ENCODE measurements around the gene CSNK2A2. TPM values are rescaled to one million over a fixed set of nuclear protein-coding genes. Genes with fewer than 3 reads are reported as not detected.

Gene CSNK2A2
- total and polyA plus RNA-seq, 2 of the 8 experiments (the other 6 are each of a cell fraction or from before 2014, with no cell fraction given): 37.9 to 128 TPM

- TF ChIP-seq USF2 (IDR thresholded peaks at IDR 0.05; ENCODE audit: low read length) (no peak), CHD1 (IDR thresholded peaks at IDR 0.05; ENCODE audit: low read depth, low read length) (no peak), GABPA (IDR thresholded peaks at IDR 0.05; ENCODE audit: borderline replicate concordance, insufficient read depth, low read length) (no peak), POLR2AphosphoS5 (IDR thresholded peaks at IDR 0.05; ENCODE audit: low read depth, low read length) (no peak)
Observed at GRCh38 chr16:58187092-58187491, 10.8 kb downstream of the CSNK2A2 start (continued).

All from H1 (cell line).